HG02981 (cell line): Measurements from ENCODE around the gene CYP17A1.
"Not testable (repeated sequence)": the region's sequence is repeated elsewhere in the genome, so short reads cannot be mapped to it uniquely, and the experiment has no call there.

Experiments used
- ATAC-seq: cut with Tn5 transposase; IDR thresholded peaks from one replicate; pipeline ENCODE4 v1.9.1; 2021; ENCODE audit warnings: mild to moderate bottlenecking, moderate library complexity; ENCODE audit not compliant: unreplicated experiment

The CYP17A1 gene

DNA sequence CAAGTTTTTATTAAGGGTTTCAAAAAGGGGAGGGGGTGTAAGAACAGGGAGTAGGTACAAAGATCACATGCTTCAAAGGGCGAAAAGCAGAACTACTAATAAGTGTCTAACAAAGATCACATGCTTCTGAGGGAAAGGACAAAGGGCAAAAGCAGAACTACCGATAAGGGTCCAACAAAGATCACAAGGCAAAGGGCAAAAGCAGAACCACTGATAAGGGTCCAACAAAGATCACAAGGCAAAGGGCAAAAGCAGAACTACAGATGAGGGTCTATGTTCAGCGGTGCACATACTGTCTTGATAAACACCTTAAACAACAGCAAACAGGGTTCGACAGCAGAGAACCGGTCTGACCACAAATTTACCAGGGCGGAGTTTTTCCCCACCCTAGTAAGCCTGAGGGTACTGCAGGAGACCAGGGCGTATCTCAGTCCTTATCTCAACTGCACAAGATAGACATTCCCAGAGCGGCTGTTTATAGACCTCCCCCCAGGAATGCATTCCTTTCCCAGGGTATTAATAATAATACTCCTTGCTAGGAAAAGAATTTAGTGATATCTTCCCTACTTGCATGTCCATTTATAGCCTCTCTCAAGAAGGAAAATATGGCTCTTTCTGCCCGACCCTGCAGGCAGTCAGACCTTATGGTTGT is 1.2 kb upstream of the CYP17A1 start:
- not testable (repeated sequence) for ATAC-seq

DNA sequence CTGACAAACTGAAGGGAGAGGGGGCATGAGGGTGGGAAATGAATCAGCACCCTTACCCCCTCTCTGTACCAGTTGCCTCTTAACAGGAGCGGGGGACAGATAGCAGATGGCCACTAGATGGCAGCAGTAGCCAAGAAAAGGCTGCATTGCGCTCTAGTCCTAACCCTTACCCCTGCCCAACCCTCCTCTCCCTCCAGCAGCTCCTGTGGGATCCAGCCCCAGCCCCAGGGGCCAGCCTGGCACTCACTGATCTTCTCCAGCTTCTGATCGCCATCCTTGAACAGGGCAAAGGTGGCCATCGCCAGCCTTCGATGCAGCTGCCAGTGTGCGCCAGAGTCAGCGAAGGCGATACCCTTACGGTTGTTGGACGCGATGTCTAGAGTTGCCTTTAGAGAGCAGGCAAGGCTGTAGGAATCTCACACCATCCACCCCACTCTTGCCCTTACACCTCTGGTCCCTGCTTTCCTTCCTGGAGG is 2.2 kb downstream of the CYP17A1 start:
- ATAC-seq = peak; percentile 48

DNA sequence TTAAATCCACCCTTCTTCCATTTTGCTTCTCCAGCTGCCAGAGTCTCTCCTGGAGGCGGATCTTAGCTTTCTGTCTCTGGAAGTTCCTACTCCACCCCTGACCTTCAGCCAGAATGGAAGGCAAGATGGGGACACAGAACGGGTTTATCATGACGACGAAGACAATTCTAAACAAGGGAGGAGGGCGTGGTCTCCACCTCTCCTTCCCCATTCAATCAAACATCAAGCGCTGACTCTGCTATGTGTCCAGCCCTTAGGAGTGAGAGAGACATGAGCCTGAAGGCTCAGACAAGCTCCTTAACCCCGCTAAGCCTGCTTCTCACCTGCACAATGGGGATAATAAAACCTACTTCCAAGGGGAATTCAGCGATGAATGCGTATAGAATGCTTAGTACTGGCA is 3.1 kb downstream of the CYP17A1 start:
- no peak for ATAC-seq

DNA sequence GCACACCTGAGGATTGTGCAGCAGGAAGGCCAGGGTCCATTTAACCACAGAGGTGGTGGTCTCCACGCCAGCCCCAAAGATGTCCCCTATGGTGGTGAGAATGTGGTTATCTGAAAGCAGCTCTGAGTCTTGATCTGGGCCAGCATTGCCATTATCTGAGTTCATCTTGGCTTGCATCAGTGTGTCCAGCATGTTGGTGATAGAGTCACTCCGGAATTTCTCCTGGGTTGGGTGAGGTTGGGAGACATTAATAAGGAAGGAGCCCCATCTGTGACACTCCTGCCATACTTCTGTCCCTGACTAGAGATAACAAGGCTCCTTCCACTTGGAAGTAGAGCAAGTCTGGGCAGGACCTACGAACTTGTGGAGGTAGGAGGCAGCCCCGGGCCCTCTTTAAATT is 4.2 kb downstream of the CYP17A1 start:
- ATAC-seq = no peak

DNA sequence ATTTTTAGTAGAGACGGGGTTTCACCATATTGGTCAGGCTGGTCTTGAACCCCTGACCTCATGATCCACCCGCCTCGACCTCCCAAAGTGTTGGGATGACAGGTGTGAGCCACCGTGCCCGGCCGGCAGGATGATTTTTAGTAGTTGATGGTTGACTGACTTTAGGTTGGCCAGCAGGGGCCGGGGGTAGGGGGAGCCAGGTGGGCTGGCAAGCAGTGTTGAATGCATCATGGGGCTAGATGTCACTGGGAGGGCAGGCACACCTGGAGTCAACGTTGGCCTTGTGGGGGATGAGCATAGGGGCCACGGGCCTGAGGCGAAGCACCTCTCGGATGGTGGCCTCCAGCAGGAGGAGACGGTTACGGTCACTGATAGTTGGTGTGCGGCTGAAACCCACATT is 5.0 kb downstream of the CYP17A1 start:
- ATAC-seq = no peak

DNA sequence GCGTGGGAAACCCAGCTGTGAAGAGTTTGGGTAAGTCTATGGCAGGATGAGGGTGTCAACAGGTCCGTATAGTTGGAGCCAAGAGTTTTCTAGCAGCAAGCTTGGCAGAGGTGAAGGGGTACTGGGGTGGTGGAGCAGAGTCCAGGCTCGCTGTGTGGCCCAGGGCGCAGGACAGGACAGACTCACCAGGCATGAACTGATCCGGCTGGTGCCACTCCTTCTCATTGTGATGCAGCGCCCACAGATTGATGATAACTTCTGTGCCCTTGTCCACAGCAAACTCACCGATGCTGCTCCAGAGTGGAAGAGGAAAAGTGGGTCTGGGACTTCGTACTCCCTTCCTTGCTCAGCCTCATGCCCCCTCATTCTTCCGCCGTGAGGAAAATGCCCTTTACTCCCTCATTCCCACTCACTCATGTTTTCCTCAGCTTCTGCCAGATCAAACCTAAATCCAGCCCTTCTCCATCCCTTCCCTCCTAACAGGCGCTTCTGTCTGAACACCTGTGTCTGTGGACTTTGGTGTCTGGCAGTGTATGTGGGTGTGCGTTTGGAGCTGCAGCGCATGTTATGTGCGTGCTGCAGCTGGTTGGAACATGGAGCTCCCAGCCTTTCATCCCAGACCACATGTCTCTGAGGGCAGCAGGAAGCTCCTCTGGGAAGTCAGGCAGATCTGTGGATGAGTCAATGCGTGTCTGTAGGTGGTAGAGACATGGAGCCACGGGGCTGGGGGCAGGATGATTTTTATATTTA is 5.7 kb downstream of the CYP17A1 start:
- no peak for ATAC-seq

DNA sequence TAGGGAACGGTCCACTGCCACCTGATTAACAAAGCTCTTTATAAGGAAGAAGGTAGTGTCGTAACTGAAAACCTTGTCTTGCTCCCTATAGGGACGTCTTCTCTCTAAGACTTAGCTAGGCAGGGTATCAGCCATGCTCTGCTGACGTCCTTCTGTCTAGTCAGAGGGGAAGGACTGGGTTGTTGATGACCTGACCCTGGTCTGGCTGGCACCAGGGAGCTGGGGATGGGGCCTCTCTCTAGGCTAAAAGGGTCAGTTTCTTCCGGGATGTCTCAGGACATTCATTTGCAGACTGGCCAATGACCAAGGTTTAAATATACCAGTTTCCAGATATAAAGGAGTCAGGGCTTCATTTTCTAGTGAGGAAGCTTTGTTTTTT is 9.6 kb downstream of the CYP17A1 start:
- no peak for ATAC-seq

DNA sequence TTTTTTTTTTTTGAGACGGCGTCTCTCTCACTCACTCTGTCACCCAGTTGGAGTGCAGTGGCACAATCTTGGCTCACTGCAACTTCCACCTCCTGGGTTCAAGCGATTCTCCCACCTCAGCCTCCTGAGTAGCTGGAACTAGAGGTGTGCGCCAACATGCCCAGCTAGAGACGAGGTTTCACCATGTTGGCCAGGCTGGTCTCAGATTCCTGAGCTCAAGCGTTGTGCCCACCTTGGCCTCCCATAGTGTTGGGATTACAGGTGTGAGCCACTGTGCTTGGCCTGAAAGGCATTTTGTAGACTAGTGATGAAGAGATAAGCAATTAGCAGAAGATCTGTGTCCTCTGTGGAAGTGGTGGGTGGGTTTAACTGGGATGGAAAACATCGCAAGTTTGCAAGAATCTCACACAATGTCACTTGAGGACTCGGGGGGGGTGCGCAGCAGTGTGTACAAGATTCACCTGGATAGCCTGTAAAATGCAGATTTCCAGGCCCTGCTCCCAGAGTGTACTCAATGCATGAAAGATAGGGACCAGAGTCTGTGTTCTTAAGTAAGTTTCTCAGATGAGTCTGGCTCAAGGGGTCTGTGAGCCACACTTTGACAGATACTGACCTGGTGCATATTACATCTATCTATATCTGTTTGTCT is 10.9 kb downstream of the CYP17A1 start:
- no peak for ATAC-seq

DNA sequence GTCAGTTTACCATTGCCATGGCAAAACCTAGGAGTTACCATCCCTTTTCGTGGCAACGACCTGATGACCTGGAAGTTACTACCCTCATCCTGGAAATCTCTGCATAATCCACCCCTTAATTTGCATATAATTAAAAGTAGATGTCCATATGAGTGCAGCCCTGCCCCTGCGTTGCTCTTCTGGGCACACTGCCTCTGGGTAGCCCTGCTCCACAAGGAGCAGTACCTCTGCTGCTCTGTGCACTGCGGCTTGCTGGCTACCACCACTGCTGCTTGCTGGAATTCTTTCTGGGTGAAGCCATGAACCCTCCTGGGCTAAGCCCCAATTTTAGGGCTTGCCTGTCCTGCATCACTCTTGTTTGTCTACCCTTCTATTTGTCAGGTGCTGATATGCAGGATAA is 12.5 kb downstream of the CYP17A1 start:
- ATAC-seq = no peak

DNA sequence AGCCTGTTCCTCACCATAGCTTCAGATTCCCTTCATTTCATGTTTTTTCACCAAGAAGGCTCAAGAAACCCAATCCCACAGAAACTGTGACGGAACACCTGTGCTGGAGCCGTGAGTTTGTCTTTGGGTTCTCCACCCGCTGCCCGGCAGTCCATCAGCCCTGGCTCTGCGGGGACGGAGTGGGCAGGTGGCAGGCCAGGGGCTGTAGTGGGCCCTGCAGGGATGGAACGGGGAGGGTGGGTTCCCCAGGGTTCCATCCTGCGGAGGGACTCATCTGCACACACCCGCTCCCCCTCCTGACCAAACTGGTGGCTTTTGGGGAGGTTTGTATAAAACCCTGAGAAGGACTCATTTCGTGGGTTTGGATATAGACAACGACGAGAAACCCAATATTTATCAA is 15.0 kb downstream of the CYP17A1 start:
- no peak for ATAC-seq

DNA sequence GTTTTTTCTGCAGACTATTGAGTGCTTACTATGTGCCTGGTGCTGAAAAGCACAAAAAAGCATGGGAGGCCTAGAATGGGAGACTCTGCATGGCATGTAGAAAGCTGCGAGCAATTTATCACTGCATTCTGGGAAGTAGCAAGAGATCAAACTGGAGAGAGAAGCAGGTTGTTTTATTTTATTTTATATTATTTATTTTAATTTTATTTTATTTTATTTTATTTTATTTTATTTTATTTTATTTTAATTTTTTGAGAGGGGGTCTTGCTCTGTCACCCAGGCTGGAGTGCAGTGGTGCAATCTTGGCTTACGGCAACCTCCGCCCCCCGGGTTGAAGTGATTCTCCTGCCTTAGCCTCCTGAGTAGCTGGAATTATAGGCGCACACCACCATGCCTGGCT is 17.2 kb downstream of the CYP17A1 start:
- ATAC-seq = not testable (repeated sequence)

DNA sequence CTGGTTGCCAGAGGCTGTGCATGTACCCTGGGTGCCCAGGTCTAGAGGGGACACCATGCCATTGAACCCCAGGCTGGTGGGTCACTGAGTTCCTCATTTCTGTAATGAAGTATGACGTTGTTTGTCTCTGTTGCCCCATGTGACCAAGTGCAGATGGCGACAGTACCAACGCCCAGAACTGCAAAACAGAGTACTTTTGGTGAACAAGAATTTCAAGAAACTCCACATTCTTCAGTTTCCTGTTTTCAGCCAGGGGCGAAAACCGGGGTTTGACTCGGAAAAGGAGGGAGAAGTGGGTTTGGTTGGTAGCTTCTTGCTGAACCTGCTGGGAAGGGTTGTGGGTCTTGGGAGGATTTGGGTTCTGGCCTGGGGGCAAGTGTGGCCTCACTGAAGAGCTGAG is 18.2 kb downstream of the CYP17A1 start:
- no peak for ATAC-seq

DNA sequence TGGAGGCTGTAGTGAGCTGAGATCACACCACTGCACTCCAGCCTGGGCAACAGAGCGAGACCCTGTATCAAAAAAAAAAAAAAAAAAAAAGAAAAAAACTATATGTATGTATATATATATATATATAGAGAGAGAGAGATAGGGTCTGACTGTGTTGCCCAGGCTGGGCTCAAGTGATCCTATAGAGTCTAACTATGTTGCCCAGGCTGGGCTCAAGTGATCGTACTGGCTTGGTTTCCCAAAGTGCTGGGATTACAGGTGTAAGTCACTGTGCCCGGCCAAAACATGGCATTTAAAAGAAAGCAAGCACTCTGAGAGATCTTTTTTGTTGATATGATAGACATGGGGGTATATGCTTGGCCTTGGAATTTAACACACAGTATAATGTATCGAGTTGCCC is 20.0 kb downstream of the CYP17A1 start:
- no peak for ATAC-seq

DNA sequence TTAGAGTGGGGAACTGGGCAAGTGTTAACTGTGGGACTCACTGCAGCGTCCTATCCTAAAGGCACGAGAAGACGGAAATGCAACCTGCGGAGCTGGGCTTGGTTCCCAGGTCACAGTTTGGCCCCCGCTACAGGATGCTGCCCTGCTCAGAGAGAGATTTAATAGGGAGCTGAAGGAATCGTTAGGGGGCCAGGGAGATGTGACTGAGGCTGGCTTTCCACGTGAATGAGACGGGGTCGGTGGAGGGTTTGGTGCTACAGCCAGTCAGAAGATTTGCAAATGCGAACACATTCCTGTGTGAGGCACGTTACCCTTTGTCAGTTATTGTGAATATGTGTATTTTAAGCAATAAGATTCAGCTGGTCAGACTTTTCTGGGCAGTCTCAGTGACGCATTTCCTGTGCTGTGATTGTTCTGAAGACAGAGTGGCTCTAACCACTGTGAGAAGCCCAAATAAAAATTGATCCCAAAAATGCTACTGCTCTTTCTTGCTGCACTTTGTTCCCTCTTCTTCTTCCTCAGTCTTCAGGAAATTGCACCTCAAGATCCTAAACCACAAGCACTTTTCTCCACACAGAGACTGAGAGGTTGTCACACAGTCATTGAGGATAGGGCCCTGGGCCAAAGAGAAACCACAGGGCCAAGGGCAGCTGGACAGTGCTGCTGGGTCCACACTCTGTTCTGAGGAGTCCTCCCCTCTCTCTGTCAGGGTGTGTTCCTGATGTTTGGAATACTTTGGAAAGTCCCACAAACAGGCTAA is 21.2 kb downstream of the CYP17A1 start:
- no peak for ATAC-seq

DNA sequence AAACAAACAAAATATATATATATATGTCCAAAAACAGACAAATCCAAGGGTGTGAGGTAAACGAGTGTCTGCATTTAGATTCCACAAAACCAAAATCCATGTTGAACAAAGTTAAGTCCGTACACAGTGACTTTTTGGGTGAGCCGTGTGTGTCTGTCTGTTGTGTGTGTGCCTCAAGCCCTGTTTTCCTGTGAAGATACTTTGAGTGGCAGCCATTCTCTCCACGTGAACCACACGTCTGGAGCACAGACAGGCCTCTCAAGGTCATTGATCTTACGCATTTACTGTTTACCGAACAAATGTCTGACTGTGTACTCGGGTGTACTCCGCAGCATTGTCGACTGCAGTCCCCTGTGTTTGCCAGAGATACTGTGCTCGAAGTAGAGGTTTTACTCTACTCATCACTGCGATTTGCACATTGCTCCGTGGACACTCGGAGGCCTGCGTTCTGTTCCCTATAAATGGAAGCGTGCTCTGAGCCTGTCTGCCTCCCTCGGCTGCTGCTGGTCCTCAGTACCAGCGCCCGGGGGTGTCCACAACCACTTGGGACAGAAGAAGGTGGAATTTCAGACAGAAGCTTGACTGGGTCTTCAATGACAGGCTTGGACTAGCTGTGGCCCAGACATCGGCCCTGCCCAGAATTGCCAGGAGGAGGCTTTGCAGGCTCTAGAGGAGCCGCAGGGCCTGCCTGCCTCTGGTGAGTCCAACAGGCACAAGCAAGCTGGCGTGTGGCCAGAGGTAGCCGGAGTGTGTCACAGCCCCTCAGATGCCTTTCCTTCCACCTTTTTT is 22.1 kb downstream of the CYP17A1 start:
- ATAC-seq = no peak

DNA sequence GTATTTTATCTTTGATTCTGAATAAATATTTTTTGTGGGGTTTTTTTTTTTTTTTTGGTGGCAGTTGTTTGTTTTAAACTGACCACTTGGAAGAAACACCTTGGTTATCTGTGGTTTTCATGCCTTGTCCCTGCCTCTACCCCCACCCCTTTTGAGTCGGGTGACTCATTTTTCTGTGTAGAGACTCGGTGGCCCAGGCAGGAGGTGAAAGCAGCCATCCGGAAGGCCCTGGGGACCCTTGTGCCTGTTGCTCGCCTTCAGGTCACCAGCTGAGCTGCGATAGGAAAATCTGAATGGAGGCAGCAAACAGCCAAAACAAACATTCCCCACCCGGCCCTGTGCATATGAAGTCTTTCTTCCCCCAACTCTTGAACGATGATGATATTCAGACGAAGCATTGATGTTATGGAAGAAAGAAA is 22.8 kb downstream of the CYP17A1 start:
- no peak for ATAC-seq

DNA sequence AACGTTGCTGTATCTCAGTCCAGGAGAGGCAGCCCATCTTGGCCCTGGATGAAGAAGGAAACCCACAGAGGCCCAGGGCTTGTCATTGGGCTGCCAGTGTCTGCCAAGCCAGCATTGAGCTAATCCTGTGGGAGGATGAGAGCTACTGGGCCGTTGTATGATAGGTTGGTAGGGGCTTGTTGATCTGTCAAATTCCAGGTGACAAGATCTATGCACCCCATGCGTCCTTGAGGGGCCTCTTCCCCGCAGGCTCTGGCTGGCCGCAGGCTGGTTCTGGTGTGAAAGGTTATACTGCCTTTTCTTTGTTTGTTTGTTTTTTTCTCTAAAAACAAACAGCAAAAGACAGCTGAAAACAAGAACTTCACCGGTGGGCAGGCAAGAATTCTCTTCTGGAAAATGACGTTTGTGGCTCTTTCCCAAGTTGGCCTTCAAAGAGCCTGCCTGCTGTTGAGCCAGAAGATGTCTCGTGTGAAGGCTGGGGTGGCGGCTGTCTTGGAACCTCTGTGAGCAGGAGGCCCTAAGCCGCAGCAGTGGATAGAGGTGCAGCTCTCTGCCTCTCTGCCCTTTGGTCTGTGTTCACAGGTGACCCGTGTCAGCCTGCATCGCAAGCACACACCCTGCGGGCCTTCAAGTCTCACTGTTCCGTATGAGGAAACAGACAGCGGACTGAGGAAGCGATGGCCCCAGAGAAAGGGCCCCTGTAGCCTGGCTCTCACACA is 23.3 kb downstream of the CYP17A1 start:
- no peak for ATAC-seq

DNA sequence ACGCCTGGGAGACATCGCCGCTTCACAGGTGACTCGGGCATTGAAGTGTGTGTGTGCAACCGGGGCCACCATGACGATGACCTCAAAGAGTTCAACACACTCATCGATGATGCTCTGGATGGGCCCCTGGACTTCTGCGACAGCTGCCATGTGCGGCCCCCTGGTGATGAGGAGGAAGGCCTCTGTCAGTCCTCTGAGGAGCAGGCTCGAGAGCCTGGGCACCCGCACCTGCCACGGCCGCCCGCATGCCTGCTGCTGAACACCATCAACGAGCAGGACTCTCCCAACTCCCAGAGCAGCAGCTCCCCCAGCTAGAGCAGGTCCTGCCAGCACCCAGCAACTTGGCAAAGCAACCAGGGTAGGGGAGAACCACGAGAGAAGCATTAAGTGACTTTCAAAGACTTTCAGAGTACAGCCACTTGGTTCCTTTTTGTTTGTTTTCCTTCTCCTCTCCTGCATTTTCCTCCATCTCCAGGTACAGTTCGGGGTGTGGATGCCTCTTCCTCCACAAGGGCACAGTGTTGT is 24.1 kb downstream of the CYP17A1 start:
- no peak for ATAC-seq

DNA sequence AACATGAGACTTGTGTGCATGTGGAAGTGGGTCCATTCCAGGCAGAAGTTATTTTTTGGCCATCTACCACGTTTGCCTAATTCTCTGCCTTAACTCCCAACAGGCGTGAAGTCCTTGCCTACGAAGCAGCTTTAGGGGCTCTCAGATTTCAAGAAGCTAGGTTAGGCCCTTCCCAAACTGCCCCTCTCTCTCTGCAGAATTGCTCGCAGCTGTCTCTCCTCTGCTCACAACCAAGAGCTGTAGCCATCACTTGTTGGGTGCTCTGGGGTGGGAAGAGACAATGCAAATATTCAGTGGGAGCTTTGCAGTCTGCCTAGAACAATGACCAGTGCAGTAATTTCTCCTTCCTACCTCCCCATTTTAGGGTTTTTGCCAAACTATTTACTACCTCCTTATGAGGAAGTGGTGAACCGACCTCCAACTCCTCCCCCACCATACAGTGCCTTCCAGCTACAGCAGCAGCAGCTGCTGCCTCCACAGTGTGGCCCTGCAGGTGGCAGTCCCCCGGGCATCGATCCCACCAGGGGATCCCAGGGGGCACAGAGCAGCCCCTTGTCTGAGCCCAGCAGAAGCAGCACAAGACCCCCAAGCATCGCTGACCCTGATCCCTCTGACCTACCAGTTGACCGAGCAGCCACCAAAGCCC is 24.9 kb downstream of the CYP17A1 start:
- no peak for ATAC-seq
